ENCODE data around the gene DCX. TPM values are rescaled to one million over a fixed set of nuclear protein-coding genes. Genes with fewer than 3 reads are reported as not detected.

Gene DCX
- total and polyA plus RNA-seq, 2 of the 4 experiments (the other 2 are of a cell fraction), result not detected

DNA sequence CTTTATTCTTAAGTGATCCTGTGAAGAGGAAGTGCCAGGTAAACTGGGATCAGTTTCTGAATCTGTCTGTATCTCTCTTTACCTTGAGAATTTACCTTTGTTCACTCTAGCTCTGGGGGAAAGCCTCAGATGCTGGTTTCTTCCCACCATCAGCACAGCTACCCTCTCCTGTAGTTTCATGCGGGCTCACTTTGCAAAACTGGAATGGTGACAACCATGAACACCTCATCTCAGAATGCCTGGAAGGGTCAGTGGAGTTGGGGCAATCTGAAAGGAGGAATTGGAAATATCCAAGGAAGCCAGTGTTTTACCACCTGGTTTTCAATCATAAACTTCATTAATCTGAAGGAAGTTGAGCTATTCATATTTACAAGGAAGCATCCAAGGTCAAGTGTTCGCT lies 30.8 kb upstream of the DCX start:
- no peak for TF ChIP-seq NFE2L2 (IDR thresholded peaks at IDR 0.05; ENCODE audit: low read depth, low read length)
- TF ChIP-seq, protein P1, sequence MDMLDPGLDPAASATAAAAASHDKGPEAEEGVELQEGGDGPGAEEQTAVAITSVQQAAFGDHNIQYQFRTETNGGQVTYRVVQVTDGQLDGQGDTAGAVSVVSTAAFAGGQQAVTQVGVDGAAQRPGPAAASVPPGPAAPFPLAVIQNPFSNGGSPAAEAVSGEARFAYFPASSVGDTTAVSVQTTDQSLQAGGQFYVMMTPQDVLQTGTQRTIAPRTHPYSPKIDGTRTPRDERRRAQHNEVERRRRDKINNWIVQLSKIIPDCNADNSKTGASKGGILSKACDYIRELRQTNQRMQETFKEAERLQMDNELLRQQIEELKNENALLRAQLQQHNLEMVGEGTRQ (IDR thresholded peaks at IDR 0.05; ENCODE audit: low read depth, low read length), result no peak
- TF ChIP-seq RFX5 (IDR thresholded peaks at IDR 0.05; ENCODE audit: low read depth, low read length), result no peak
- no peak for TF ChIP-seq RCOR1 (IDR thresholded peaks at IDR 0.05; ENCODE audit: insufficient replicate concordance, low read length)
- TF ChIP-seq RAD21 (IDR thresholded peaks at IDR 0.05; ENCODE audit: low read length), result no peak
- no peak for TF ChIP-seq BHLHE40 (IDR thresholded peaks at IDR 0.05; ENCODE audit: low read depth, low read length)
- no peak for TF ChIP-seq MAZ (IDR thresholded peaks at IDR 0.05; ENCODE audit: borderline replicate concordance, low read depth, low read length)
- no peak for TF ChIP-seq CEBPB (IDR thresholded peaks at IDR 0.05; ENCODE audit: low read depth, low read length)
- TF ChIP-seq SMC3 (IDR thresholded peaks at IDR 0.05; ENCODE audit: low read depth, low read length), result no peak
- TF ChIP-seq FOS (IDR thresholded peaks at IDR 0.05; ENCODE audit: low read depth, low read length), result no peak
- no peak for TF ChIP-seq CHD1 (IDR thresholded peaks at IDR 0.05; ENCODE audit: low read depth, low read length)
- no peaks in the 10 kb centered on the region for H4K20me1 ChIP-seq (ENCODE audit: insufficient read depth, low read length)
- H3K9me3 ChIP-seq (ENCODE audit: control insufficient read depth, insufficient read depth, low read length), result no peaks in the 10 kb centered on the region
- no CpG with 5 or more reads among the region's 2 CpGs for WGBS, 2 experiments (ENCODE audit: extremely low coverage in 2 of 2, insufficient read length in 1 of 2)
- H3K18ac ChIP-seq (ENCODE audit: low read depth, low read length), result no peak overlapping the region
- H3K79me1 ChIP-seq (ENCODE audit: low read depth in 1 of 2, low read length in 2 of 2), result no peaks in the 10 kb centered on the region
- H3K4me2 ChIP-seq (ENCODE audit: low read depth, low read length), result no peak overlapping the region
- no peak overlapping the region for H3K27ac ChIP-seq (ENCODE audit: insufficient read depth, low read length)
- ChIA-PET CTCF (interaction anchor here (1.2 kb wide), 1 partner anchor 19 kb away, joined by 3 read pairs; no protein-coding TSS in a partner anchor), POLR2A (ENCODE audit: unreplicated experiment) (no interaction called here)
- no peak overlapping the region for H3K56ac ChIP-seq (ENCODE audit: extremely low read depth, insufficient read depth, low read length)
- no peak overlapping the region for H2BK20ac ChIP-seq (ENCODE audit: low read depth, low read length)
- BruUV-seq (replicated peaks), result no TSS peak
- H3K9me1 ChIP-seq (ENCODE audit: insufficient read depth, low read length), result no peaks in the 10 kb centered on the region
- H3K36me3 ChIP-seq (ENCODE audit: control insufficient read depth, insufficient read depth, low read length), result no peaks in the 10 kb centered on the region
- DNase-seq, result no peak
- dilution Hi-C loops (cut with HindIII; ENCODE audit: low sequenced_read_pairs, unreplicated experiment) (no loop called here), intact Hi-C loops (cut with micrococcal nuclease) (no loop called here), in situ Hi-C loops (cut with MboI; ENCODE audit: low sequenced_read_pairs) (no loop called here)
- H3K4me3 ChIP-seq (ENCODE audit: insufficient read depth, low read depth, low read length), result no peak overlapping the region
- no peak for ATAC-seq (ENCODE audit: low read depth)
- H3K4me1 ChIP-seq (ENCODE audit: control insufficient read depth, insufficient read depth, low read length), result no peaks in the 10 kb centered on the region
- peaks cover 2% of the 10 kb centered on the region; the same call in 1 of the 2 replicates for H3K27me3 ChIP-seq (ENCODE audit: control insufficient read depth, insufficient read depth, low read length)
- H2BK120ac ChIP-seq (ENCODE audit: low read depth, low read length), result no peak overlapping the region
- no peak overlapping the region for H2BK5ac ChIP-seq (ENCODE audit: low read depth, low read length, poor library complexity, severe bottlenecking)
- H2AFZ ChIP-seq (replicated peaks; ENCODE audit: low read length, poor library complexity), result no peak overlapping the region
- H4K5ac ChIP-seq (ENCODE audit: low read depth, low read length), result no peak overlapping the region
- H4K91ac ChIP-seq (ENCODE audit: insufficient read depth, low read depth, low read length), result no peak overlapping the region
- H2AK5ac ChIP-seq (ENCODE audit: low read depth, low read length), result no peak overlapping the region
- no peak overlapping the region for H4K8ac ChIP-seq (ENCODE audit: low read depth in 2 of 2, low read length in 2 of 2)
- H3K4ac ChIP-seq (ENCODE audit: low read depth, low read length), result no peak overlapping the region
- no peak overlapping the region for H2AK9ac ChIP-seq (replicated peaks; ENCODE audit: low read depth, low read length, poor library complexity)
- no peak overlapping the region for H2BK15ac ChIP-seq (ENCODE audit: low read depth, low read length)
- H3K9ac ChIP-seq (ENCODE audit: low read depth, low read length), result no peak overlapping the region
- H3K14ac ChIP-seq (replicated peaks; ENCODE audit: low read depth, low read length), result no peak overlapping the region
- H3K23ac ChIP-seq (ENCODE audit: low read depth, low read length), result no peak overlapping the region

Data from IMR-90 (cell line).